T-helper 17 cell (primary cell): ENCODE results near the gene IGF1R. TPM values are rescaled to one million over a fixed set of nuclear protein-coding genes. Genes with fewer than 3 reads are reported as not detected.

Experiments
- ATAC-seq: fragments of 150-1000 bp; cut with Tn5 transposase; 2 replicates; pipeline ENCODE4 v1.10.0; 2021; ENCODE audit warnings: mild to moderate bottlenecking, moderate library complexity
- DNase-seq, 3 donors: peaks; one replicate each; pipeline versions ENCODE4 v3.0.0 to v3.0.0-alpha.2; 2020 to 2021
- H3K9me3 ChIP-seq: one replicate; pipeline ENCODE4 v1.7.0; 2013; ENCODE audit warnings: low read length, mild to moderate bottlenecking; ENCODE audit not compliant: control insufficient read depth, poor library complexity, severe bottlenecking
- H3K27ac Mint-ChIP-seq: one replicate; pipeline ENCODE4 v1.8.0; 2022; ENCODE audit warnings: mild to moderate bottlenecking, moderate library complexity, mixed read lengths
- H3K27me3 Mint-ChIP-seq: one replicate; pipeline ENCODE4 v1.8.0; 2022; ENCODE audit warnings: mixed read lengths
- H3K36me3 Mint-ChIP-seq: one replicate; pipeline ENCODE4 v1.8.0; 2022; ENCODE audit warnings: low read depth, mixed read lengths
- H3K4me1 Mint-ChIP-seq: one replicate; pipeline ENCODE4 v1.8.0; 2022; ENCODE audit warnings: mild to moderate bottlenecking, mixed read lengths
- H3K4me3 Mint-ChIP-seq: one replicate; pipeline ENCODE4 v1.8.0; 2022; ENCODE audit warnings: mild to moderate bottlenecking, moderate library complexity, mixed read lengths
- total RNA-seq, 4 donors: library from RNA in 2 of 4; stranded (reverse) in 2 of 4; gene quantifications; one replicate each; pipeline ENCODE4 v1.2.3 and lab custom pipeline; 2022 to 2026

IGF1R gene
- total RNA-seq, 2 donors from 2014 or later, result 13.7 to 27.1 TPM

GRCh38 chr15:98868564-98868963, 220.2 kb downstream of the IGF1R start:
- Mint-ChIP-seq H3K27ac (no peak overlapping the region), H3K4me3 (no peak overlapping the region), H3K36me3 (peaks cover 5% of the 10 kb centered on the region), H3K4me1 (peaks cover 18% of the 10 kb centered on the region), H3K27me3 (peaks cover 6% of the 10 kb centered on the region)
- H3K9me3 ChIP-seq, result no peaks in the 10 kb centered on the region
- DNase-seq, result no peak
- no peak for ATAC-seq

- H3K27ac Mint-ChIP-seq, result no peak overlapping the region
- ATAC-seq (no peak), DNase-seq (no peak)
- peaks cover 5% of the 10 kb centered on the region for H3K36me3 Mint-ChIP-seq
- H3K9me3 ChIP-seq, result no peaks in the 10 kb centered on the region
- peaks cover 19% of the 10 kb centered on the region for H3K4me1 Mint-ChIP-seq
- H3K27me3 Mint-ChIP-seq, result peaks cover 14% of the 10 kb centered on the region
- no peak overlapping the region for H3K4me3 Mint-ChIP-seq
Observed at GRCh38 chr15:98870788-98871187, 222.4 kb downstream of the IGF1R start.

GRCh38 chr15:98872774-98873173, 224.4 kb downstream of the IGF1R start:
- DNase-seq, result no peak
- peaks cover 18% of the 10 kb centered on the region for H3K27me3 Mint-ChIP-seq
- peaks cover 13% of the 10 kb centered on the region for H3K4me1 Mint-ChIP-seq
- H3K27ac Mint-ChIP-seq, result no peak overlapping the region
- H3K36me3 Mint-ChIP-seq, result peaks cover 5% of the 10 kb centered on the region
- no peak overlapping the region for H3K4me3 Mint-ChIP-seq
- no peak for ATAC-seq
- no peaks in the 10 kb centered on the region for H3K9me3 ChIP-seq

- peaks cover 13% of the 10 kb centered on the region for H3K4me1 Mint-ChIP-seq
- DNase-seq, result no peak
- ATAC-seq, result no peak
- H3K27ac Mint-ChIP-seq, result no peak overlapping the region
- H3K9me3 ChIP-seq, result no peaks in the 10 kb centered on the region
- H3K27me3 Mint-ChIP-seq, result peaks cover 18% of the 10 kb centered on the region
- peak overlapping the region; percentile 51 for H3K4me3 Mint-ChIP-seq
- peaks cover 5% of the 10 kb centered on the region for H3K36me3 Mint-ChIP-seq
Observed at GRCh38 chr15:98873441-98874218, 225.3 kb downstream of the IGF1R start.

GRCh38 chr15:98874370-98874769, 226.0 kb downstream of the IGF1R start:
- H3K9me3 ChIP-seq, result no peaks in the 10 kb centered on the region
- ATAC-seq, result no peak
- DNase-seq, result no peak
- Mint-ChIP-seq H3K36me3 (peaks cover 5% of the 10 kb centered on the region), H3K4me3 (peak overlapping the region; percentile 51), H3K27ac (no peak overlapping the region), H3K27me3 (peaks cover 18% of the 10 kb centered on the region), H3K4me1 (peaks cover 13% of the 10 kb centered on the region)

GRCh38 chr15:98874773-98875172, 226.4 kb downstream of the IGF1R start:
- Mint-ChIP-seq H3K4me3 (no peak overlapping the region), H3K4me1 (peaks cover 13% of the 10 kb centered on the region), H3K27me3 (peaks cover 18% of the 10 kb centered on the region), H3K36me3 (peaks cover 5% of the 10 kb centered on the region), H3K27ac (no peak overlapping the region)
- DNase-seq, result no peak
- H3K9me3 ChIP-seq, result no peaks in the 10 kb centered on the region
- ATAC-seq, result no peak

GRCh38 chr15:98875309-98875708, 227.0 kb downstream of the IGF1R start:
- ATAC-seq (no peak), DNase-seq (no peak)
- Mint-ChIP-seq H3K27ac (peak overlapping the region; percentile 41), H3K36me3 (peaks cover 2% of the 10 kb centered on the region), H3K4me3 (no peak overlapping the region), H3K4me1 (peaks cover 14% of the 10 kb centered on the region), H3K27me3 (peaks cover 22% of the 10 kb centered on the region)
- H3K9me3 ChIP-seq, result no peaks in the 10 kb centered on the region

GRCh38 chr15:98876451-98877369, 228.4 kb downstream of the IGF1R start:
- no peaks in the 10 kb centered on the region for H3K36me3 Mint-ChIP-seq
- no peak for DNase-seq
- no peak overlapping the region for H3K4me3 Mint-ChIP-seq
- peaks cover 19% of the 10 kb centered on the region for H3K27me3 Mint-ChIP-seq
- no peak for ATAC-seq
- no peaks in the 10 kb centered on the region for H3K9me3 ChIP-seq
- H3K27ac Mint-ChIP-seq, result peak overlapping the region; percentile 53
- peaks cover 18% of the 10 kb centered on the region for H3K4me1 Mint-ChIP-seq

- H3K4me3 Mint-ChIP-seq, result no peak overlapping the region
- H3K36me3 Mint-ChIP-seq, result no peaks in the 10 kb centered on the region
- no peak for ATAC-seq
- no peak for DNase-seq
- no peak overlapping the region for H3K27ac Mint-ChIP-seq
- H3K9me3 ChIP-seq, result no peaks in the 10 kb centered on the region
- H3K27me3 Mint-ChIP-seq, result peaks cover 19% of the 10 kb centered on the region
- H3K4me1 Mint-ChIP-seq, result peaks cover 18% of the 10 kb centered on the region
Observed at GRCh38 chr15:98878172-98878571, 229.8 kb downstream of the IGF1R start.

- H3K4me1 Mint-ChIP-seq, result peaks cover 17% of the 10 kb centered on the region
- H3K4me3 Mint-ChIP-seq, result no peak overlapping the region
- DNase-seq (no peak), ATAC-seq (no peak)
- H3K27ac Mint-ChIP-seq, result no peak overlapping the region
- H3K27me3 Mint-ChIP-seq, result peaks cover 16% of the 10 kb centered on the region
- no peaks in the 10 kb centered on the region for H3K36me3 Mint-ChIP-seq
- no peaks in the 10 kb centered on the region for H3K9me3 ChIP-seq
Observed at GRCh38 chr15:98878862-98879261, 230.5 kb downstream of the IGF1R start.

GRCh38 chr15:98881526-98882520, 233.5 kb downstream of the IGF1R start:
- H3K4me1 Mint-ChIP-seq, result peaks cover 17% of the 10 kb centered on the region
- no peak for DNase-seq

GRCh38 chr15:98883478-98883877, 235.1 kb downstream of the IGF1R start:
- H3K27me3 Mint-ChIP-seq, result peaks cover 21% of the 10 kb centered on the region
- ATAC-seq (no peak), DNase-seq (no peak)
- H3K4me3 Mint-ChIP-seq, result no peak overlapping the region
- H3K4me1 Mint-ChIP-seq, result peaks cover 21% of the 10 kb centered on the region
- H3K9me3 ChIP-seq, result no peaks in the 10 kb centered on the region
- no peaks in the 10 kb centered on the region for H3K36me3 Mint-ChIP-seq
- H3K27ac Mint-ChIP-seq, result no peak overlapping the region

More at GRCh38 chr15:98881526-98882520, 233.5 kb downstream of the IGF1R start:
- Mint-ChIP-seq H3K36me3 (no peaks in the 10 kb centered on the region), H3K27me3 (peaks cover 13% of the 10 kb centered on the region), H3K27ac (no peak overlapping the region), H3K4me3 (no peak overlapping the region)
- ATAC-seq, result peak; percentile 58
- no peaks in the 10 kb centered on the region for H3K9me3 ChIP-seq
